NCI-H748 (cell line): ENCODE results near the gene ZSWIM4.
A peak's percentile ranks its signal among the peaks of the same experiment; 100 is the strongest.

Experiments used
- DNase-seq: peaks from one replicate; lab custom pipeline; 2025; ENCODE audit not compliant: unreplicated experiment; lab: John Stamatoyannopoulos, UW

Gene ZSWIM4

DNA sequence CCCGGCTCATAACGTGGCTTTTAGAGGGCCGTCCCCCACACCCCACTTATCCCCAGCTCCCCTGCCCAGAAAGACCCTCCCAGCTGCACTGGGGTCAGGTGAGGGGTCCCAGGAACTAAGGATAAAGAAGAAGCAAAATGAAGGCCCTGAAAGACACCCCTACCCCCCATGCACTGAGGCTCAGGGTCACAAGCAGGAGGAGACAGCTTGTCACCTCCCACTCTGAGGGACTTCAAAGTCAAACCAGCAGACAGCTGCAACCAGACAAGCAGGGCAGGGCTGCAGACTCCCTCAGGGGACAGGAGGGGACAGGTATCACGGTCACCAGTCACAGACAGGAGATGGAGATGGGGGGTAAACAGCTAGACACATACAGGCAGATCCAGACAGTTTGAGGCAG lies 75.6 kb downstream of the ZSWIM4 start:
- no peak for DNase-seq

DNA sequence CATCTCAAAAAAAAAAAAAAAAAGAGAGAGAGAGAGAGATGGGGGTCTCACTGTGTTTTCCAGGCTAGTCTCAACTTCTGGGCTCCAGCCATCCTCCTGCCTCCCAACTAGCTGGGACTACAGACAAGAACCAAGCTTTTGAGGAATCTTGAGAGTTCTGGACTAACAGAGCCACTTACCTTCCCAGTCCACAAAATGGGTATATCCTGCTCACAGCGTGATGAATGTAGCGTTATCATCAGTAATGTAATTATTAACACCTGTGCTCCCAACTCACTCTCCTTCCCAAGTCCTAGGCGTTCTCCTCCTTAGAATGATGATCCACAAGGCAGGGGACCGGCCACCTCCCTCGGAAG lies 77.1 kb downstream of the ZSWIM4 start:
- DNase-seq: no peak

DNA sequence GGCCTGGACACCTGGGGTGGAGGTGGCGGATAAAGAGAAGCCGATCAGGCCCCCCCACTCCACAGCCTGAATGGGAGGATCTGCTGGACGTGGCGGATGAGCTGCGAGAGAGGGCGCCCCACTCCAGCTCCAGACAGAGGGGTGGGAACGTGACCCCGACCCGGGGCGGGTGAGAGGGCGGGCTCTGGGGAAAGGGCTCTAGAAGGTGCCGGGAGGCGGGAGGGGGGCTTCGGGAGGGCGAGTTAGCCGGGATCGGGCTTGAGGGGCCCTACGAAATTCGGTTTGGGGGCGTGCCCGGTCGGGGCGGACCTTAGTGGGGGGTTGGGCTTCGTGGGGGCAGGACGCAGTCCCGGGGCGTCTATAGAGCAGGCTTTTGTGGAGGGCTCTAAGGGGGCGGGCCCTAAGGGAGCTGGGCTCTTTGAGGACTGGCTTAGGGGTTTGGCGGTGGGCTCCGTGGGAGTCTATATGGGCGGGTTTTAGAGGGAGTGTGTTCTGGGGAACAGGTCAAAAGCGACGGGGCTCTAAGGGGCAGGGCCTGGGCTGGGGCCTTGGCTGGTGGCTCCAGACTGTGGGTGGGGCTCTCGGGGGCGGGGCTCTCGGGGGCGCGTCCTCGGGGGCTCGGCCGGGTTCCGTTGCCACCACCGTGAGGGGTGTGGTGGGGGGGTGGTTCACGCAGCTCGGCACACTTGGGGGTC lies 77.6 kb downstream of the ZSWIM4 start:
- peak; percentile 37 for DNase-seq

DNA sequence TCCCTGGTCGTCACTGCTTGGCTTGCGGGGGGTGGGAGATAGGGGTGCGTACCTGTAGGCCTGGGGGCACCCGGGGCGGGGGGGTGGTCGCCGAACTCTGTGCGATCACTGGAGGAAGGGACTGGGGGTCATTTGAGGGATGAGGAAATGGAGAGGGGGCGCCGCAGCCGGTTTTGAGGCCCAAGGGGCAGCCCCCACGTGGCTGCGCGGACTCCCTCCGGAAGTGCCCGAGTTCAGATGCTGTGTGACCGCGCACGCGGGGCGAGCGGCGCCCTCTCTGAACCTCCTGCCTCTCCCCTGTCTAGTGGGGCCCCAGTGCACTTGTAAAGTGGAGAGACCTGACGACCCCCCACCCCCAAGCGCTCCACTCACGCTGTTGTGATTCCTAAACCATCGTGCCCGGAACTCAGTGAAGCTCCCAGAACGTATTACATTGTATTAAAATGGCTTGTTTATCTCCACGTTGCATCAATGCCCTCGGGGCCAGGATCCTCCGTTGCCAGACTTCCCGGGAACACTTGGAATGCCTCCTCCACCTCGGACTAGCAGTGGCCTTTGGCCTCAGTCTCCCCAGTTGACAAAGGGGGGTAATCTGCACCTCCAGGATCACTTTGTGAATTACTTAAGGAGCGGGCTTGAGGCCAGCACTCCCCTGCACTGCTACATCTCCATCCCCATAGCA lies 78.7 kb downstream of the ZSWIM4 start:
- DNase-seq: no peak

DNA sequence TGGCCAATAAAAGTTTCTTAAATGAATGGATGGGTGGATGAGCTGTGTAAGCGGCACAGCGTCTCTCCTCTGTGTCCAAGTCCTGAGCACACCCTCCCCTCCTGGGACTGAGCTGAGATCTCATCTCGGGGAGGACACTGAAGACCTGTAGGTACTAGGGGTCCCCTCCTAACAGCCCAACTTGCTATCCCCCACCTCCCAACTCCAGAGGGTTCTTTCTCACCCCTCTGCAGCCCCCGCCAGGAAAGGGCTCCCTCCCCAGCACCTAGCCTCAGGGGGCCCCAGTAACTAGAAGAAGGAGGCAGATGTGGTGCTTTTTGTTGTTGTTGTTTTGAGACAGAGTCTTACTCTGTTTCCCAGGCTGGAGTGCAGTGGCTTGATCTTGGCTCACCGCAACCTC lies 80.6 kb downstream of the ZSWIM4 start:
- DNase-seq: no peak

DNA sequence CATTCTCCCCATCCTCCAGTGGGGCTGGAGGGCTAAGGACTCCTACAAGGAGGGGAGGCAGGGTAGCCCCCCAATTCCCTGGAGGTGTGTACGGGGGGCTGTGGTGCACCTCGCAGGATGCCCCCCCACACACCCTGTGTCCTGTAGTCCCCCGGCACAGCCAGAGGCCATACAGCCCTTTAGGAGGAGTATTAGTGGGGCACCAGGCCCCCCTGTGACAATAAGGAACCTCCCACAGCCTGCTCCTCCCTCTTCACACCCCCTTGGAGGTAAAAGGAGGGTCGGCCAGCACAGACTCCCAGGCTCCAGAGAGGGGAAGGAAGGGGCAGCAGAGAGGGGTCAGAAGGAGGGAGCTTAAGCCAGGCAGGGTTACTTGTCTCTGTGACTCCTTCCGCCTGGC lies 81.6 kb downstream of the ZSWIM4 start, which contains the start of gene NANOS3:
Gene NANOS3, plus strand, starts transcription at position 301 of the 400 bp plus-strand sequence. CDS start 115 bp downstream, outside the sequence.
- DNase-seq: no peak

DNA sequence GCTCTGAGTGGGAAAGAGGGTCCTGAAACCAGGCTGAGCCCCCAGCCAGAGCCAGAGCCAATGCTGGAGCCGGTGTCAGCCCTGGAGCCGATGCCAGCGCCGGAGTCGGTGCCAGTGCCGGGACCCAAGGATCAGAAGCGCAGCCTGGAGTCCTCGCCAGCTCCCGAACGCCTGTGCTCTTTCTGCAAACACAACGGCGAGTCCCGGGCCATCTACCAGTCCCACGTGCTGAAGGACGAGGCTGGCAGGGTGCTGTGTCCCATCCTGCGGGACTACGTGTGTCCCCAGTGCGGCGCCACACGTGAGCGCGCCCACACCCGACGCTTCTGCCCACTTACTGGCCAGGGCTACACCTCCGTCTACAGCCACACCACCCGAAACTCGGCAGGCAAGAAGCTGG lies 82.1 kb downstream of the ZSWIM4 start:
- DNase-seq: no peak

DNA sequence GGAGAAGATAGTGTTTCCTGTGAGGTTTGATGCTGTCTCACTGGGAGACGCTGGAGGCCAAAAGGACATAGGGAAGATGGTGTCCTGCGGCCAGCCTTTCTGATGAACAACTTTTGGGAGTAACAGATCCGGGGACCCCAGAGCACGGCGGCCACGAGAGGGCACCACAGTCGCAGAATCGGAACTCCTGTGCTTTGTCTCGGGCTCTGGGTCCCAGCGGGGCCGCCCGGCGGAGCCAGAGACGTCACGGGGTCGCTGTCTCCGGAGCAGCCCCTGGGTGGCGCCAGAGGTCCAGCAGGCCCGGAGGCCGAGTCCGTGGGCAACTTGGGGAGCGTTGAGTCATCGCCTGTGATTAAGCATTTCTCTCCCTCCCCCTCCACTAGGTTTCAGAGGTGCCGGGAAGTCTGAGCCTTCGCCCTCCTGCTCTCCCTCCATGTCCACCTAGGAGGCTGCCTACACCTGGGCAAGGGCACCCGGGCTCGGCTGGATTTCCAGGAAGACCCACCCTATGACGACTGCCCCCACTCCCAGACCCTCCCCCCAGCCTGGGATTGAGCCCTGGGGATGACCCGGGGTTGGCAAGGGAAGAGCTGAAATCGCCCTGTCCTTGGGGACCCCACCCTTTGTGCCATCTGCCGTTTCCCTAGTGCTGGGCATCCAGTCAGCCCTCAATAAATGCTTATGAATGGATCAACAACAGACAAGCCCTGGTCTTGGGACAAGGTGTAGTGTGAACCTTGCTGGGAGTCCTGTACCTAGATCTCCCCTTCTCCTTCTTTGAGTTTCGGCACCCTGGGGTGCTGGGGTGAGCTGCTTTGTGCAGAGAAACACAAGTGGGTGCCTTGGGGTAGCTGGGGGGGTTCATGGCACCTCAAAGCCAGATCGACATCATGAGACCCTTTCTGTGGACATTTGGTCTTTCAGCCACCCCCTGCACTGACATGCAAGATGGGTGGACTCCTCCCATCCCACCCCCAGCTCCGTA lies 85.1 kb downstream of the ZSWIM4 start:
- peak; percentile 90 for DNase-seq

DNA sequence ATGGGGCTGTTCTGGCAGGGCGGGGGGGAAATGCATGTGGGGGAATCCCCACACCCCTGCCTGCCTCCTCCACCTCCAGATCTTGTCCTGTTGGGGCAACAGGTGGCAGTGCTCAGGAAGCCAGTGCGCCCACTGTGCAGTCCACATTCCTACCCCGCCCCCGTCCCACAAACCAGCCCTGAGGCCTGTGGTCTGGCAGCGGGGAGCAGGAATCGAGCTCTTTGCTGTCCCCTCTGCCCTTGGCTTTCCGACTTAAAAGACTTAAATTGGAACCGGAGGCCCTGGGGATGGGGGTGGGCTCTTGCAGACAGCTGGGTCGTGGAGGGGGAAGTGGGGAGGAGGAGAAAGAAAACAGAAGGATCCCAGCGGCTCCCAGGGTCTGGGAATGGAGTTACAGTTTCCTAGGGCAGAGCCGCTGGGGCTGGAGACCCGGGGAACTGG lies 86.0 kb downstream of the ZSWIM4 start:
- DNase-seq: no peak
